ENCODE measurements around the gene FDPS. TPM values are rescaled to one million over a fixed set of nuclear protein-coding genes. Genes with fewer than 3 reads are reported as not detected.
A peak's percentile ranks its signal among the peaks of the same experiment; 100 is the strongest.
"Not testable (repeated sequence)": the region's sequence is repeated elsewhere in the genome, so short reads cannot be mapped to it uniquely, and the experiment has no call there.

Gene FDPS
- total and polyA plus RNA-seq, 5 donors: 78.9 to 113 (median 103) TPM

GRCh38 chr1:155326020-155326526 is 17.4 kb downstream of the FDPS start:
- no peak overlapping the region for H3K27ac ChIP-seq (ENCODE audit: low read length)
- no peak for DNase-seq
- no peak overlapping the region for H3K4me3 ChIP-seq (ENCODE audit: low read length)
- H3K4me1 ChIP-seq (ENCODE audit: control insufficient read depth, insufficient read depth, low read length): peaks cover 4% of the 10 kb centered on the region
- no peaks in the 10 kb centered on the region for H3K27me3 ChIP-seq (ENCODE audit: control insufficient read depth, insufficient read depth)
- no peak for ATAC-seq
- H3K9me3 ChIP-seq (ENCODE audit: control insufficient read depth, low read length): no peaks in the 10 kb centered on the region
- 80% methylated on average over 6 of the region's 6 CpGs for WGBS
- intact Hi-C loops (cut with DNase I): loop anchor here in 1 of 4 donors (10.0 kb wide), 1 partner anchor 179 kb away; no protein-coding TSS in a partner anchor

- intact Hi-C loops (cut with DNase I): loop anchor here in 1 of 4 donors (10.0 kb wide), 1 partner anchor 178 kb away; no protein-coding TSS in a partner anchor
- H3K4me3 ChIP-seq (ENCODE audit: low read length): no peak overlapping the region
- H3K9me3 ChIP-seq (ENCODE audit: control insufficient read depth, low read length): no peaks in the 10 kb centered on the region
- DNase-seq (peak; percentile 27 to 66 (median 64)), ATAC-seq (no peak)
- H3K27me3 ChIP-seq (ENCODE audit: control insufficient read depth, insufficient read depth): no peaks in the 10 kb centered on the region
- 82% methylated on average over 7 of the region's 7 CpGs for WGBS
- H3K4me1 ChIP-seq (ENCODE audit: control insufficient read depth, insufficient read depth, low read length): peaks cover 4% of the 10 kb centered on the region
- no peak overlapping the region for H3K27ac ChIP-seq (ENCODE audit: low read length)
Observed at GRCh38 chr1:155326631-155327037, 18.0 kb downstream of the FDPS start.

DNA sequence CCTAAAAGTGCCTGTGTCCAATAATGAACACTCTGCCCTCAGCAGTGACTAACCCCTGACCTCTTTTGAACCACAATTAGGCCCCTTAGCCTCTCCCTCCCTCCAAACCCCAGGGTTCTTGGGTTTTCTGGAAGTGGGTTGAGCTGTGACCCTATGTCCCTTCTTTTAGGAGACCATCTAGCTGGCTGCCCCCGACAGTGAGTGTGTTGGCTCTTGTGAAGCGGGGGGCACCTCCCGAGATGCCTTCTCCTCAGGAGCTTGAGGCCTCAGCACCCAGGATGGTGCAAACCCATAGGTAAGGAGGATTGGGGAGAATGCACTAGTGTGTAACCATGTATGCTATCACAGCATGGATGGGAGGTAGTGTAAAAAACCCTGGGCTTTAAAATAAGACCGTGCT is 19.3 kb downstream of the FDPS start:
- DNase-seq: no peak
- Histone ChIP-seq H3K4me3 (ENCODE audit: low read length) (no peak overlapping the region), H3K4me1 (ENCODE audit: control insufficient read depth, insufficient read depth, low read length) (no peaks in the 10 kb centered on the region), H3K9me3 (ENCODE audit: control insufficient read depth, low read length) (no peaks in the 10 kb centered on the region), H3K27me3 (ENCODE audit: control insufficient read depth, insufficient read depth) (no peaks in the 10 kb centered on the region), H3K27ac (ENCODE audit: low read length) (no peak overlapping the region)
- ATAC-seq: no peak
- WGBS: 85% methylated on average over 4 of the region's 4 CpGs
- intact Hi-C loops (cut with DNase I): loop anchor here in 1 of 4 donors (10.0 kb wide), 1 partner anchor 177 kb away; no protein-coding TSS in a partner anchor

DNA sequence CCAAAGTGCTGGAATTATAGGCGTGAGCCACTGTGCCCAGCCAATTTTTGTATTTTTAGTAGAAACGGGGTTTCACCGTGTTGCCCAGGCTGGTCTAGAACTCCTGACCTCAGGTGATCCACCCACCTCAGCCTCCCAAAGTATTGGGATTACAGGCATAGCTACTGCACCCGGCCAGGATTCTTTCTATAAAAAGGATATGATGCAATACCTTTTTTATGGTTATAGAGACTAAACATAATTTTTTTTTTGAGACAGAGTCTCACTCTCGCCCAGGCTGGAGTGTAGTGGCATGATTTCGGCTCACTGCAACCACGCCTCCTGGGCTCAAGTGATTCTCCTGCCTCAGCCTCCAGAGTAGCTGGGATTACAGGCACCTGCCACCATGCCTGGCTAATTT is 20.2 kb downstream of the FDPS start:
- DNase-seq; H3K27me3 ChIP-seq (ENCODE audit: control insufficient read depth, insufficient read depth); H3K4me1 ChIP-seq (ENCODE audit: control insufficient read depth, insufficient read depth, low read length); H3K9me3 ChIP-seq (ENCODE audit: control insufficient read depth, low read length); ATAC-seq; H3K4me3 ChIP-seq (ENCODE audit: low read length); H3K27ac ChIP-seq (ENCODE audit: low read length): not testable (repeated sequence)
- WGBS: 84% methylated on average over 7 of the region's 7 CpGs
- intact Hi-C loops (cut with DNase I): loop anchor here in 1 of 4 donors (10.0 kb wide), 1 partner anchor 176 kb away; no protein-coding TSS in a partner anchor

GRCh38 chr1:155329980-155330598 is 21.4 kb downstream of the FDPS start:
- intact Hi-C loops (cut with DNase I): loop anchor here in 1 of 4 donors (10.0 kb wide), 1 partner anchor 175 kb away; no protein-coding TSS in a partner anchor
- Histone ChIP-seq H3K4me1 (ENCODE audit: control insufficient read depth, insufficient read depth, low read length) (no peaks in the 10 kb centered on the region), H3K27me3 (ENCODE audit: control insufficient read depth, insufficient read depth) (no peaks in the 10 kb centered on the region), H3K9me3 (ENCODE audit: control insufficient read depth, low read length) (no peaks in the 10 kb centered on the region), H3K4me3 (ENCODE audit: low read length) (no peak overlapping the region), H3K27ac (ENCODE audit: low read length) (no peak overlapping the region)
- DNase-seq (no peak), ATAC-seq (no peak)
- 87% methylated on average over 11 of the region's 11 CpGs for WGBS

DNA sequence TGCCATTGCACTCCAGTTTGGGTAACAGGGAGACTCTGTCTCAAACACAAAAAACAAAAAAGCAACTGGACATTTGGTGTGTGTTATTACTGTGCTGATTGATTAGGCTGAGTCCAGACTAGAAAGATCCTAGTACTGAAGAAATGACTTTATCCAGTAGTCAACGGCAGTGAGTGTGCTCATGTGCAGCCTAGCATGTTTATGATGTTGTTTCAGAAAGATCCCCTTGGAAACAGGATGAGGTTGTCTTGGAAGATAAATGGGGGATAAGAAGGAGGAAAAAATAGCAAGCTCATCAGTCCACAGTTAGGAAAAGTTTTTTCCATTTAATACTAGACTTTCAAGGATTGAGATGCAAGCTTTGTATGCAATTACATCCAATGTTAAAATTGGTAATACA is 26.3 kb downstream of the FDPS start:
- intact Hi-C loops (cut with DNase I): no loop called here
- Histone ChIP-seq H3K27me3 (ENCODE audit: control insufficient read depth, insufficient read depth) (no peaks in the 10 kb centered on the region), H3K4me1 (ENCODE audit: control insufficient read depth, insufficient read depth, low read length) (no peaks in the 10 kb centered on the region), H3K27ac (ENCODE audit: low read length) (no peak overlapping the region), H3K9me3 (ENCODE audit: control insufficient read depth, low read length) (no peaks in the 10 kb centered on the region), H3K4me3 (ENCODE audit: low read length) (no peak overlapping the region)
- ATAC-seq (no peak), DNase-seq (no peak)
- WGBS: 46% methylated on average over 1 of the region's 1 CpG

DNA sequence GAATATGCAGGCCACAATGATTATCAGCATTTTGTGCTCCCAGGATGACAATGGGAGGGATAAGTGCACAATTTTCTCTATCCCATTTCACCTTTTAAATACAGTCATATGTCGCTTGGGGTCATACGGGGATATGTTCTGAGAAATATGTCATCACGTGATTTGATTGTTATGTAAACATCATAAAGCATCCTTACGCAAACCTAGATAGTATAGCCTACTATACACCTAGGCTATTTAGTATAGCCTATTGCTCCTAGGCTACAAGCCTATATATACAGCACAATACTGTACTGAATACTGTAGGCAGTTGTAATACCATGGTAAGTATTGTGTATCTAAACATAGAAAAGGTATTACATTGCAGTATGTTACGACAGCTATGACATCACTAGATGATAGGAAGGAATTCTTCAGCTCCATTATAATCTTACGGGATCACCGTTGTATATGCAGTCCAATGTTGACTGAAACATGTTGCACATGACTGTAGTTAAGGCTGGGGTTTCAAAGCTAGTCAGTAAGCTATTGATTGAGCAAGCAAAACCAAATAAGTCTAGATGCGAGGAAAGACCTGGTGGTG is 30.9 kb downstream of the FDPS start:
- Histone ChIP-seq H3K4me3 (ENCODE audit: low read length) (no peak overlapping the region), H3K27ac (ENCODE audit: low read length) (no peak overlapping the region), H3K9me3 (ENCODE audit: control insufficient read depth, low read length) (no peaks in the 10 kb centered on the region), H3K4me1 (ENCODE audit: control insufficient read depth, insufficient read depth, low read length) (no peaks in the 10 kb centered on the region), H3K27me3 (ENCODE audit: control insufficient read depth, insufficient read depth) (no peaks in the 10 kb centered on the region)
- 88% methylated on average over 8 of the region's 8 CpGs for WGBS
- ATAC-seq: no peak
- no peak for DNase-seq
- intact Hi-C loops (cut with DNase I): loop anchor here in 1 of 4 donors (10.0 kb wide), 1 partner anchor 255 kb away; no protein-coding TSS in a partner anchor

DNA sequence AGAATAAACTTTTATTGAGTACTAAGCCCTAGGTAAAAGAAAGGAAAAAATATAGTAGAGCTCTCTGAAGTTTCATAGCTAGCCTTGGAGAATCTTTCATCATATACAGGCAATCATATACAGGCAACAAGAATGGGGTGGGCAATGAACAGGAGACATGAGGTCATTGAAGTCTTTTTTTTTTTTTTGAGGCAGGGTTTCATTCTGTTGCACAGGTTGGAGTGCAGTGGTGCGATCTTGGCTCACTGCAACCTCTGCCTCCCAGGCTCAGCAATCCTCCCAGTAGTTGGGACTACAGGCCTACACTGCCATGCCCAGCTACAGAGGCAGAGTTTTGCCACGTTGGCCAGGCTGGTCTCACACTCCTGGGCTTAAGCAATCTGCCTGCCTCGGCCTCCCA is 34.2 kb downstream of the FDPS start:
- intact Hi-C loops (cut with DNase I): loop anchor here in 1 of 4 donors (10.0 kb wide), 1 partner anchor 252 kb away; no protein-coding TSS in a partner anchor
- ATAC-seq: no peak

GRCh38 chr1:155352631-155353030 is 44.0 kb downstream of the FDPS start:
- WGBS: 87% methylated on average over 6 of the region's 6 CpGs
- intact Hi-C loops (cut with DNase I): no loop called here
- no peak overlapping the region for H3K4me3 ChIP-seq (ENCODE audit: low read length)
- ATAC-seq: no peak
- H3K4me1 ChIP-seq (ENCODE audit: control insufficient read depth, insufficient read depth, low read length): no peaks in the 10 kb centered on the region
- no peak overlapping the region for H3K27ac ChIP-seq (ENCODE audit: low read length)
- no peaks in the 10 kb centered on the region for H3K27me3 ChIP-seq (ENCODE audit: control insufficient read depth, insufficient read depth)
- DNase-seq: no peak
- no peaks in the 10 kb centered on the region for H3K9me3 ChIP-seq (ENCODE audit: control insufficient read depth, low read length)

More for the DNA sequence above, 34.2 kb downstream of the FDPS start:
- no peaks in the 10 kb centered on the region for H3K27me3 ChIP-seq (ENCODE audit: control insufficient read depth, insufficient read depth)
- H3K27ac ChIP-seq (ENCODE audit: low read length): no peak overlapping the region
- no peaks in the 10 kb centered on the region for H3K4me1 ChIP-seq (ENCODE audit: control insufficient read depth, insufficient read depth, low read length)
- no peak for DNase-seq
- H3K4me3 ChIP-seq (ENCODE audit: low read length): no peak overlapping the region
- H3K9me3 ChIP-seq (ENCODE audit: control insufficient read depth, low read length): no peaks in the 10 kb centered on the region
- WGBS: 94% methylated on average over 3 of the region's 3 CpGs

- Histone ChIP-seq H3K27ac (ENCODE audit: low read length) (no peak overlapping the region), H3K4me3 (ENCODE audit: low read length) (no peak overlapping the region), H3K4me1 (ENCODE audit: control insufficient read depth, insufficient read depth, low read length) (no peaks in the 10 kb centered on the region), H3K9me3 (ENCODE audit: control insufficient read depth, low read length) (no peaks in the 10 kb centered on the region), H3K27me3 (ENCODE audit: control insufficient read depth, insufficient read depth) (no peaks in the 10 kb centered on the region)
- intact Hi-C loops (cut with DNase I): no loop called here
- ATAC-seq (no peak), DNase-seq (no peak)
- WGBS: 100% methylated on average over 1 of the region's 1 CpG
Observed at GRCh38 chr1:155360051-155360450, 51.4 kb downstream of the FDPS start.
